B cell (primary cell): ENCODE measurements around the gene FRMPD4. TPM values are rescaled to one million over a fixed set of nuclear protein-coding genes. Genes with fewer than 3 reads are reported as not detected.

ENCODE experiments used
- ATAC-seq: fragments of 200-7000 bp; cut with Tn5 transposase; one replicate; pipeline ENCODE4 v1.10.0; 2021; ENCODE audit warnings: low read depth, mild to moderate bottlenecking, moderate number of reproducible peaks, moderate library complexity
- CTCF ChIA-PET: fragments of 350-600 bp; sonication (Branson Sonifier 250); formaldehyde crosslinking; loops from one replicate; lab custom pipeline; 2021; ENCODE audit warnings: antibody characterized with exemption, inconsistent platforms; lab: Charles Lee
- POLR2A ChIA-PET: fragments of 350-600 bp; sonication (Branson Sonifier 250); formaldehyde crosslinking; loops from one replicate; lab custom pipeline; 2021; ENCODE audit warnings: antibody characterized with exemption; lab: Charles Lee
- DNase-seq: peaks from one replicate; pipeline ENCODE4 v3.0.0; 2013
- H2AFZ ChIP-seq: 2 replicates; pipeline ENCODE4 v1.6.1; 2012; ENCODE audit warnings: mild to moderate bottlenecking, low read depth, low read length; ENCODE audit not compliant: insufficient read depth, poor library complexity, severe bottlenecking
- H3K27ac ChIP-seq, 2 donors: 1 replicate in 1 of 2; 2 replicates in 1 of 2; pipeline ENCODE4 v1.5.1; 2012 to 2013; ENCODE audit warnings: low read length in 2 of 2, mild to moderate bottlenecking in 2 of 2, moderate library complexity in 1 of 2
- H3K27me3 ChIP-seq, 4 experiments: fragments of 200-600 bp in 1 of 4; sonication (generic) in 1 of 4; replicated peaks in 1 of 4; 1 replicate in 2 of 4; 2 replicates in 2 of 4; pipeline versions ENCODE4 v1.6.1 to v1.7.0; 2013 to 2016; ENCODE audit warnings: low read length in 3 of 4, mild to moderate bottlenecking in 2 of 4, mixed read lengths in 1 of 4, moderate library complexity in 1 of 4; ENCODE audit not compliant: insufficient read depth in 4 of 4, control insufficient read depth in 3 of 4; ENCODE audit errors: control extremely low read depth in 1 of 4
- H3K36me3 ChIP-seq, 2 experiments: replicated peaks in 1 of 2; 1 replicate in 1 of 2; 2 replicates in 1 of 2; pipeline versions ENCODE4 v1.6.1 to v1.7.1; 2013; ENCODE audit warnings: low read length in 1 of 2; ENCODE audit not compliant: insufficient read depth in 2 of 2, control insufficient read depth in 1 of 2; ENCODE audit errors: control extremely low read depth in 1 of 2, extremely low read depth in 1 of 2
- H3K4me1 ChIP-seq, 2 donors: fragments of 200-600 bp in 1 of 2; sonication (generic) in 1 of 2; 1 replicate in 1 of 2; 2 replicates in 1 of 2; pipeline versions ENCODE4 v1.5.1 to v1.6.1; 2013 to 2017; ENCODE audit warnings: low read length in 2 of 2; ENCODE audit not compliant: control insufficient read depth in 2 of 2, insufficient read depth in 2 of 2
- H3K4me2 ChIP-seq: replicated peaks from 2 replicates; pipeline ENCODE3; 2012; ENCODE audit warnings: mild to moderate bottlenecking, low read depth, low read length; ENCODE audit not compliant: poor library complexity, severe bottlenecking
- H3K4me3 ChIP-seq, 5 experiments: fragments of 200-600 bp in 1 of 5; sonication (generic) in 1 of 5; 1 replicate in 3 of 5; 2 replicates in 2 of 5; pipeline versions ENCODE4 v1.5.1 to v1.7.0; 2011 to 2016; ENCODE audit warnings: low read length in 4 of 5, mild to moderate bottlenecking in 4 of 5, low read depth in 2 of 5, control low read depth in 1 of 5, moderate library complexity in 1 of 5; ENCODE audit not compliant: insufficient read depth in 1 of 5; ENCODE audit errors: control extremely low read depth in 1 of 5, extremely low read depth in 1 of 5
- H3K79me2 ChIP-seq: fragments of 200-600 bp; sonication (generic); one replicate; pipeline ENCODE4 v1.6.0; 2016; ENCODE audit warnings: low read length; ENCODE audit not compliant: control insufficient read depth, insufficient read depth
- H3K9ac ChIP-seq: fragments of 200-600 bp; sonication (generic); 2 replicates; pipeline ENCODE4 v1.6.1; 2017; ENCODE audit warnings: mild to moderate bottlenecking, low read length, moderate library complexity
- H3K9me3 ChIP-seq, 3 donors: one replicate each; pipeline versions ENCODE4 v1.6.1 to v1.7.1; 2013; ENCODE audit warnings: low read length in 2 of 3; ENCODE audit not compliant: control insufficient read depth in 2 of 3, insufficient read depth in 1 of 3; ENCODE audit errors: control extremely low read depth in 1 of 3
- H4K20me1 ChIP-seq: 2 replicates; pipeline ENCODE4 v1.6.0; 2012; ENCODE audit warnings: mild to moderate bottlenecking, low read length; ENCODE audit not compliant: insufficient read depth, control insufficient read depth, poor library complexity, severe bottlenecking
- H3K27ac Mint-ChIP-seq: one replicate; pipeline ENCODE4 v1.8.0; 2021; ENCODE audit warnings: mixed read lengths
- H3K27me3 Mint-ChIP-seq: one replicate; pipeline ENCODE4 v1.8.0; 2021; ENCODE audit warnings: mixed read lengths
- H3K4me1 Mint-ChIP-seq: one replicate; pipeline ENCODE4 v1.8.0; 2021; ENCODE audit warnings: mixed read lengths
- H3K4me3 Mint-ChIP-seq: one replicate; pipeline ENCODE4 v1.8.0; 2021; ENCODE audit warnings: mixed read lengths
- H3K9me3 Mint-ChIP-seq: one replicate; pipeline ENCODE4 v1.8.0; 2022; ENCODE audit warnings: mixed read lengths; ENCODE audit not compliant: insufficient read depth
- CTCF ChIP-seq: fragments of 200-600 bp; IDR thresholded peaks from one replicate; pipeline ENCODE4 v1.8.0; 2022; ENCODE audit warnings: antibody characterized with exemption, mild to moderate bottlenecking
- EZH2 ChIP-seq: IDR thresholded peaks from 2 replicates; pipeline ENCODE4 v1.6.1; 2012; ENCODE audit warnings: borderline replicate concordance, low read depth, mild to moderate bottlenecking, moderate library complexity, low read length; ENCODE audit not compliant: insufficient read depth, poor library complexity, severe bottlenecking
- WGBS: methylation state at CpG from one replicate; pipeline ENCODE4 v1.1.5; 2013; ENCODE audit warnings: missing lambda C conversion rate; ENCODE audit not compliant: insufficient coverage; 5-methylcytosine and 5-hydroxymethylcytosine counted together
- intact Hi-C: fragments of 100-400 bp; cut with micrococcal nuclease; formaldehyde crosslinking; loops from one replicate; pipeline ENCODE4 v1.10.0; 2022
- polyA plus RNA-seq: library from polyadenylated mRNA; depleted of rRNA; stranded (reverse); fragments of >200 nt; gene quantifications from 2 replicates; pipeline ENCODE4 v1.2.3, GENCODE V29; 2012
- total RNA-seq, 2 donors: library from RNA; stranded (reverse); fragments of 120-200 nt in 1 of 2; gene quantifications; 1 replicate in 1 of 2; 2 replicates in 1 of 2; pipeline versions ENCODE4 v1.2.3 to v1.2.4, GENCODE V29; 2013 to 2022

Gene FRMPD4
- total and polyA plus RNA-seq, 2 donors (not counting 1 experiment from before 2014, with no cell fraction given): not detected

- H4K20me1 ChIP-seq: no peaks in the 10 kb centered on the region
- no peak overlapping the region for H3K9ac ChIP-seq
- no peaks in the 10 kb centered on the region for H3K27me3 ChIP-seq
- TF ChIP-seq CTCF (no peak), EZH2 (no peak)
- POLR2A ChIA-PET: no interaction called here
- Mint-ChIP-seq H3K4me3 (no peak overlapping the region), H3K4me1 (no peaks in the 10 kb centered on the region), H3K27me3 (peaks cover 6% of the 10 kb centered on the region), H3K27ac (no peak overlapping the region), H3K9me3 (no peaks in the 10 kb centered on the region)
- CTCF ChIA-PET: no interaction called here
- no peak overlapping the region for H3K4me3 ChIP-seq
- no peaks in the 10 kb centered on the region for H3K36me3 ChIP-seq
- no peak for ATAC-seq
- DNase-seq: no peak
- H3K79me2 ChIP-seq: no peaks in the 10 kb centered on the region
- no peak overlapping the region for H3K4me2 ChIP-seq
- WGBS: no CpG with 5 or more reads among the region's 3 CpGs
- intact Hi-C loops: no loop called here
- no peak overlapping the region for H2AFZ ChIP-seq
- H3K27ac ChIP-seq: no peak overlapping the region
- H3K9me3 ChIP-seq: no peaks in the 10 kb centered on the region
- no peaks in the 10 kb centered on the region for H3K4me1 ChIP-seq
Observed at GRCh38 chrX:12403474-12404082, 265.3 kb downstream of the FRMPD4 start.

DNA sequence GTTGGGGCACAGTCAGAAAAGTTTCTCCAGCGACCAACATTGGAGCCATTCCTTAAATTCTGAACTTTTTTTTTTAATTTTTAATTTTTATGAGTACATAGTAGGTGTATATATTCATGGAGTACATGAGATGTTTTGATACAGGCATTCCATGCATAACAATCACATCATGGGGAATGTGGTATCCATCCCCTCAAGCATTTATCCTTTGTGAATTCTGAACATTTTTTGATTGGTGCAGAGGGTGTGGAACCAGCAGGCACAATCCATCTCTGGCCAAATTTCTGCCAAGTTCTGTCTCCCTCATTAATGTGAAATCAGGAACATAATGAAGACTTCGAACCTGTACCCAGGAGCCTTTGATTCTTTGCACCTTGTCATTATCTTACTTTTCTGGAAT is 267.0 kb downstream of the FRMPD4 start:
- TF ChIP-seq CTCF (no peak), EZH2 (no peak)

More for the DNA sequence above, 267.0 kb downstream of the FRMPD4 start:
- no peaks in the 10 kb centered on the region for H3K4me1 ChIP-seq
- H3K4me3 Mint-ChIP-seq: no peak overlapping the region
- no peak overlapping the region for H2AFZ ChIP-seq
- no peak overlapping the region for H3K9ac ChIP-seq
- WGBS: no CpG with 5 or more reads among the region's 2 CpGs
- DNase-seq (no peak), ATAC-seq (no peak)
- POLR2A ChIA-PET: no interaction called here
- CTCF ChIA-PET: no interaction called here
- intact Hi-C loops: no loop called here
- H3K36me3 ChIP-seq: no peaks in the 10 kb centered on the region
- H3K4me2 ChIP-seq: no peak overlapping the region
- no peak overlapping the region for H3K27ac Mint-ChIP-seq
- no peaks in the 10 kb centered on the region for H4K20me1 ChIP-seq
- peaks cover 6% of the 10 kb centered on the region for H3K27me3 Mint-ChIP-seq
- H3K79me2 ChIP-seq: no peaks in the 10 kb centered on the region
- H3K27me3 ChIP-seq: no peaks in the 10 kb centered on the region
- H3K4me1 Mint-ChIP-seq: no peaks in the 10 kb centered on the region
- no peak overlapping the region for H3K27ac ChIP-seq
- H3K4me3 ChIP-seq: no peak overlapping the region
- H3K9me3 Mint-ChIP-seq: no peaks in the 10 kb centered on the region
- no peaks in the 10 kb centered on the region for H3K9me3 ChIP-seq
